ENCODE data around the gene CCNF.
"Not testable (repeated sequence)": the region's sequence is repeated elsewhere in the genome, so short reads cannot be mapped to it uniquely, and the experiment has no call there.

CCNF gene

GRCh38 chr16:2428051-2428783, 1.0 kb upstream of the CCNF start:
- DNase-seq (ENCODE audit: low read depth) = no peak

GRCh38 chr16:2428784-2429033, 538 bp upstream of the CCNF start:
- DNase-seq (ENCODE audit: low read depth) = no peak

GRCh38 chr16:2429771-2430663, 770 bp downstream of the CCNF start:
- no peak for DNase-seq (ENCODE audit: low read depth)

DNA sequence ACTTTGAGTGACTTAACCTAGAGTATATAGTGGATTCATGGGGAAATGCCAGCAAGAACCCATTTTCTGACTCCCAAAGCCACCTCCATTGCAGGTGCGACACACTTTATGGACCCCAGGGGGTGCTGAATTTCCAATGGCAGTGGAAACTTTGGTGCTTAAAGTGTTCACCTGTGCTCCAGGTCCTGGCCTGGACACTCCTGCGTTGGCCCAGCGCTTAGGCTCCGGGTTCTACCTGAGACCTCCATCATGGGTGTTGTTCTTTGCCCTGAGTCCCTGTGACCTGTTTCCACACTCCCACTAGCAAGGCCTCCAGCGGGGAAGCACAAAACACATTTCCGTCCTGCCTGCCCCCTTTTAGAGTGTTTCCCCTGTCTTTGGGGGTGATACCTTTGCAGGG, 3.0 kb downstream of the CCNF start:
- no peak for DNase-seq (ENCODE audit: low read depth)

DNA sequence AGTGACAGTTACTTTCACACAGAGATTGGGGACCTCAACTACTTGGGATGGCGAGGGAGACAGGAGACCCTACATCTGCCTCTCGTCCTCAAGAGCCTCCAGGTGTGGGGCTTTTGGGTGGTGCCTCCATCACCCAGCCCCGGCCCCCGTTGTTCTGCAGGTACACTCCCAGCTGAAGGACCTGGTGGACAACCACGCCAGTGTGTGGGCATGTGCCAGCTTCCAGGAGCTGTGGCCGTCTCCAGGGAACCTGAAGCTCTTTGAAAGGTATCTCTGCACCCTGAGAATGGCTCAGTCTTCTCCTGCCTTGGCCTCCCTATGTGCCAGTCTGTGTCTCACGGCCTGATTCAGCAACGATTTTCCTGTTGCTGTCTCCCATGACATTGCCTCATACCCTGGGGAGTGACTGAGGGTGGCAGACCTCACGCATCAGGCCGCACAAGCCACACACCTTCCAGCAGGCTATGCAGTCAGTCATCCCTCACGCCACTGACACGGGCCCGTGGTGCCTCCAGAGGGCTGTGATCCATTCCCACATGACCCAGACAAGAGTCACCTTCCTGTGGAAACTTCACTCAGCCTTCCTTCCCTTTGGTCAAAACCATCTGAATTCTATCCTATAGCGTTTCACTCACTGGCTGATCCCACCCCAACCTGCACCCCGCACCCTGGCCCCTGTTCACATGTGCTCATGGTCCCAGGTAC, 3.7 kb downstream of the CCNF start:
- no peak for DNase-seq (ENCODE audit: low read depth)

DNA sequence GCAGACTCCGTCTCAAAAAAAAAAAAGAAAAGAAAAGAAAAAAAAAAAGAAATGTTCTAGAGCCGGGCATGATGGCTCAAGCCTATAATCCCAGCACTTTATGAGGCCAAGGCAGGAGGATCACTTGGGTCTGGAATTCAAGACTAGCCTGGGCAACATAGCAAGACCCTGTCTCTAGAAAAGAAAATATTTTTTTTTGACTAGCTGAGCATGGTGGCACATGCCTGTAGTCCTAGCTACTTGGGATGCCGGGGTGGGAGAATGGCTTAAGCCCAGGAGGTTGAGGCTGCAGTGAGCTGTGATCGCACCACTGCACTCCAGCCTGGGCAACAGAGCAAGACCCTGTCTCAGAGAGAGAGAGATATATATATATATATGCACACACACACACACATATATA, 6.0 kb downstream of the CCNF start:
- DNase-seq (ENCODE audit: low read depth) = not testable (repeated sequence)

GRCh38 chr16:2436110-2436509, 6.9 kb downstream of the CCNF start:
- DNase-seq (ENCODE audit: low read depth) = no peak

DNA sequence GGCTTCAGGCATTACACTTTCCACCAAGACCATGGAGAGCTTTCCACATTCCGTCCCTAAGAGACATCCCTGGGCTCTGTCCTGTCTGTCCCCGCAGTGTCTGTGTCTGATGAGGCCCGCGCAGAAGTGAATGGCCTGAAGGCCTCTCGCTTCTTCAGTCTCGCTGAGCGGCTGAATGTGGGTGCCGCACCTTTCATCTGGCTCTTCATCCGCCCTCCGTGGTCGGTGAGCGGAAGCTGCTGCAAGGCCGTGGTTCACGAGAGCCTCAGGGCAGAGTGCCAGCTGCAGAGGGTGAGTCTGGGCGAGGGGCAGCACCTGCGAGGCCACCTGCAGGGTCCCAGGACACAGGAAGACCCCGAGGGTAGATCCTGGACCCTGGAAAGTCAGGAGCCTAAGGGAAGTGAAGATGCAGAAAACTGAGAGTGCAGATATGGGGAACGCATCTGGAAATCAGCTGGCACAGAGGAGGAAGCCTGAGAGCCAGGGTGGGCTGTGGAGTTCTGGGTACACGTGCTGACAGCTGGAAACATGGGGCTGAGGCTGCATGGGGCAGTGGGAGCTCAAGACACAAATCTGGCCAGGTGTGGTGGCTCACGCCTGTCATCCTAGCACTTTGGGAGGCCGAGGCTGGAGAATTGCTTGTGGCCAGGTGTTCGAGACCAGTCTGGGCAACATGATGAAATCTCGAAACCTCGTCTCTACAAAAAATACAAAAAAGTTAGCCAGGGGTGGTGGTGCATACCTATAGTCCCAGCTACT, 8.0 kb downstream of the CCNF start:
- DNase-seq (ENCODE audit: low read depth) = no peak

GRCh38 chr16:2438121-2438520, 8.9 kb downstream of the CCNF start:
- no peak for DNase-seq (ENCODE audit: low read depth)

- DNase-seq (ENCODE audit: low read depth) = no peak
Measured at GRCh38 chr16:2439598-2439997, 10.4 kb downstream of the CCNF start.

- not testable (repeated sequence) for DNase-seq (ENCODE audit: low read depth)
Measured at GRCh38 chr16:2441143-2441804, 12.0 kb downstream of the CCNF start.

- DNase-seq (ENCODE audit: low read depth) = no peak
Measured at GRCh38 chr16:2443555-2443954, 14.3 kb downstream of the CCNF start.

DNA sequence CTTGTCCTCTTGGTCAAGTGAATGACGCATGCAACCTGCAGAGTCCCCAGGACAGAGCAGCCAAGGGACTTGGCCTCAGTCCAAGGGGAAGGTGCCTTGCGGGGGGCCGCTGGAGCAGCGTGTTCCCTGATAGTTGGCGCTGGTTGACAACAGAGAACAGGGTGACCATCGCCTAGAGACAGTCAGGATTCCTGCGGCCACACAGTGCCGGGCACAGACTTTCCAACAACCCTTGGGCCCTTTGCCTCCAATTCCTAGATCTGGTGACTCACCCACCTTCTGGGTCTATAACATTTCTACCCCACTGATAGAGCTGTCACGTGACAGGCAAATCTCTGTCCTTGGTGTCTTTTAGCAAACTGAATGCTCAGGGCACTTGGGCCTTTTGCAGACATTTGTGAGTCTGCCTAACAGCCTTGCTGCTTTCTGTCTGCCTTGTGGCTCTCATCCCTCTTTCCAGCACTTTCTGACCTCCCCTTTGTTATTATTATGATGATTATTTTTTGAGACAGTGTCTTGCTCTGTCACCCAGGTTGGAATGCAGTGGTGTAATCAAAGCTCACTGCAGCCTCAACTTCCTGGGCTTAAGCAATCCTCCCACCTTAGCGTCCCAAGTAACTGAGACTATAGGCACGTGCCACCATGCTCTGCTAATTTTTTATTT, 18.8 kb downstream of the CCNF start:
- DNase-seq (ENCODE audit: low read depth) = no peak

- no peak for DNase-seq (ENCODE audit: low read depth)
Measured at GRCh38 chr16:2449118-2449517, 19.9 kb downstream of the CCNF start.

- DNase-seq (ENCODE audit: low read depth) = no peak
Measured at GRCh38 chr16:2450535-2450934, 21.3 kb downstream of the CCNF start.

DNA sequence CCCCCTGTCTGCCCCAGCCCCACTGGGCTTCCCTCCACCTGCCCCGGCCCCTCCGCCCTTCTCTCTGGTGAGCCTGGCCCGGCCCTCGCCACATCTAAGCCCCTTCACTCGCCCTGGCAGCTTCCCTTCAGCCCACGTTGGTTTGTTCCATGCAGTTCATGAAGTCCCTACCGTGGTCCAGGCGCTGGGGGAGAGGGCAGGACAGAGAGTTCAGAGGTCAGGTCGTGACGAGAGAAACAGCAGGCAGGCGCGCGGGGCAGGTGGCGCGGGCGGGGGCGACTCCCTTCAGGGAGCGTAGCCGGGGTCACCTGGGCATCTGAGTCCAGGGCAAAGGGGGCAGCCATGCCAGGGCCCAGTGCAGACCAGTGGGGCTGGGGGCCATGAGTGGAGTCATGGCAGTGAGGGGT, 21.7 kb downstream of the CCNF start:
- no peak for DNase-seq (ENCODE audit: low read depth)

DNA sequence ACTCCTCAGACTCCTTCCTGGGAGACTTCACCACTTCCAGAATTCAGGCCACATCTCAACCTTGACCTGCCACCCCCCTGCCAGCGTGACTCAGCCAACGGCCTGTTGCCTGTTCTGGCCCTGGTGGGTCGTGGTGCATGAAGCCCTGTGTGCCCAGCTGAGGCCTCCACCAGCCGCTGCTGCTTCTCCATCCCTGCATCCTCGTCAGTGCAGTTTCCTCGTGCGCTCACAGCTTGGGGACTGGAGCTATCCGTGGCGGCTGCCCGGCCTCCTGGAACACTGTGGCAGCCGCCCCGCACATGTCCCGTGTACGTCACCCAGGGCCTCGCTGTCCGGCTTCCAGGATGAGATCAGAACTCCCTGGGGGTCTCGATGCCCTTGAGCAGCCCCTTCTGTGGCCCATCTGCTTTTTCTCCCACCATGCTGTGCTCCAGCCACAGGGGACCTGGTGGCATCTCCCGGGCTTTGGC, 22.6 kb downstream of the CCNF start:
- no peak for DNase-seq (ENCODE audit: low read depth)

GRCh38 chr16:2452650-2453049, 23.4 kb downstream of the CCNF start:
- DNase-seq (ENCODE audit: low read depth) = no peak

- DNase-seq (ENCODE audit: low read depth) = no peak
Measured at GRCh38 chr16:2455081-2455845, 26.0 kb downstream of the CCNF start.

DNA sequence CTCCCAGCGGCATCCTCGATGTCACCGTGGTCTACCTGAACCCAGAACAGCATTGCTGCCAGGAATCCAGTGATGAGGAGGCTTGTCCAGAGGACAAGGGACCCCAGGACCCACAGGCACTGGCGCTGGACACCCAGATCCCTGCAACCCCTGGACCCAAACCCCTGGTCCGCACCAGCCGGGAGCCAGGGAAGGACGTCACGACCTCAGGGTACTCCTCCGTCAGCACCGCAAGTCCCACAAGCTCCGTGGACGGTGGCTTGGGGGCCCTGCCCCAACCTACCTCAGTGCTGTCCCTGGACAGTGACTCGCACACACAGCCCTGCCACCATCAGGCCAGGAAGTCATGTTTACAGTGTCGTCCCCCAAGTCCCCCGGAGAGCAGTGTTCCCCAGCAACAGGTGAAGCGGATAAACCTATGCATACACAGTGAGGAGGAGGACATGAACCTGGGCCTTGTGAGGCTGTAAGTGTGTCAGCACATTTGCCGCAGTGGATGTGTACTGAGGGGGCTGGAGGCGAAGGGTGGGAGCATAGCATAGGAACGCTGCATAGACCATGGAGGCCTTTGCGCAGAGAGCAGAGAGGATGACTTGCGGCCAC, 27.4 kb downstream of the CCNF start:
- no peak for DNase-seq (ENCODE audit: low read depth)

Measured in activated T-cell treated with anti-CD3 and anti-CD28 coated beads for 1 hour (primary cell).